ENCODE data around the gene JMY.

Gene JMY

GRCh38 chr5:79258801-79259200 is 22.9 kb downstream of the JMY start:
- Histone ChIP-seq H3K4me3 (ENCODE audit: low read depth, low read length) (no peak overlapping the region), H3K79me2 (ENCODE audit: control insufficient read depth, insufficient read depth, low read length, unreplicated experiment) (peaks cover 3% of the 10 kb centered on the region), H3K27ac (ENCODE audit: low read depth, low read length) (no peak overlapping the region), H3K36me3 (ENCODE audit: insufficient read depth, low read length) (no peaks in the 10 kb centered on the region), H3K4me1 (ENCODE audit: control insufficient read depth, insufficient read depth, low read length, unreplicated experiment) (no peaks in the 10 kb centered on the region), H2AFZ (ENCODE audit: low read length, unreplicated experiment) (no peak overlapping the region), H3K27me3 (ENCODE audit: insufficient read depth, low read length) (no peaks in the 10 kb centered on the region)

GRCh38 chr5:79259383-79259782 is 23.5 kb downstream of the JMY start:
- H2AFZ ChIP-seq (ENCODE audit: low read length, unreplicated experiment), result no peak overlapping the region
- H3K79me2 ChIP-seq (ENCODE audit: control insufficient read depth, insufficient read depth, low read length, unreplicated experiment), result peaks cover 3% of the 10 kb centered on the region

GRCh38 chr5:79259810-79260209 is 23.9 kb downstream of the JMY start:
- Histone ChIP-seq H3K4me3 (ENCODE audit: low read depth, low read length) (no peak overlapping the region), H3K79me2 (ENCODE audit: control insufficient read depth, insufficient read depth, low read length, unreplicated experiment) (peaks cover 3% of the 10 kb centered on the region), H3K27me3 (ENCODE audit: insufficient read depth, low read length) (no peaks in the 10 kb centered on the region), H3K4me1 (ENCODE audit: control insufficient read depth, insufficient read depth, low read length, unreplicated experiment) (no peaks in the 10 kb centered on the region), H2AFZ (ENCODE audit: low read length, unreplicated experiment) (no peak overlapping the region), H3K36me3 (ENCODE audit: insufficient read depth, low read length) (no peaks in the 10 kb centered on the region), H3K27ac (ENCODE audit: low read depth, low read length) (no peak overlapping the region)

More at GRCh38 chr5:79259383-79259782, 23.5 kb downstream of the JMY start:
- Histone ChIP-seq H3K36me3 (ENCODE audit: insufficient read depth, low read length) (no peaks in the 10 kb centered on the region), H3K27ac (ENCODE audit: low read depth, low read length) (no peak overlapping the region), H3K4me3 (ENCODE audit: low read depth, low read length) (no peak overlapping the region), H3K27me3 (ENCODE audit: insufficient read depth, low read length) (no peaks in the 10 kb centered on the region), H3K4me1 (ENCODE audit: control insufficient read depth, insufficient read depth, low read length, unreplicated experiment) (no peaks in the 10 kb centered on the region)

GRCh38 chr5:79261897-79262296 is 26.0 kb downstream of the JMY start:
- H3K27me3 ChIP-seq (ENCODE audit: insufficient read depth, low read length), result no peaks in the 10 kb centered on the region
- H3K4me1 ChIP-seq (ENCODE audit: control insufficient read depth, insufficient read depth, low read length, unreplicated experiment), result no peaks in the 10 kb centered on the region
- H2AFZ ChIP-seq (ENCODE audit: low read length, unreplicated experiment), result no peak overlapping the region
- no peaks in the 10 kb centered on the region for H3K79me2 ChIP-seq (ENCODE audit: control insufficient read depth, insufficient read depth, low read length, unreplicated experiment)
- no peak overlapping the region for H3K4me3 ChIP-seq (ENCODE audit: low read depth, low read length)
- no peaks in the 10 kb centered on the region for H3K36me3 ChIP-seq (ENCODE audit: insufficient read depth, low read length)
- no peak overlapping the region for H3K27ac ChIP-seq (ENCODE audit: low read depth, low read length)

GRCh38 chr5:79263290-79263689 is 27.4 kb downstream of the JMY start:
- no peak overlapping the region for H3K4me3 ChIP-seq (ENCODE audit: low read depth, low read length)
- no peaks in the 10 kb centered on the region for H3K36me3 ChIP-seq (ENCODE audit: insufficient read depth, low read length)
- no peak overlapping the region for H3K27ac ChIP-seq (ENCODE audit: low read depth, low read length)
- H3K79me2 ChIP-seq (ENCODE audit: control insufficient read depth, insufficient read depth, low read length, unreplicated experiment), result no peaks in the 10 kb centered on the region
- no peaks in the 10 kb centered on the region for H3K27me3 ChIP-seq (ENCODE audit: insufficient read depth, low read length)
- no peaks in the 10 kb centered on the region for H3K4me1 ChIP-seq (ENCODE audit: control insufficient read depth, insufficient read depth, low read length, unreplicated experiment)
- H2AFZ ChIP-seq (ENCODE audit: low read length, unreplicated experiment), result no peak overlapping the region

- Histone ChIP-seq H3K27ac (ENCODE audit: low read depth, low read length) (no peak overlapping the region), H3K4me1 (ENCODE audit: control insufficient read depth, insufficient read depth, low read length, unreplicated experiment) (no peaks in the 10 kb centered on the region), H3K27me3 (ENCODE audit: insufficient read depth, low read length) (no peaks in the 10 kb centered on the region), H2AFZ (ENCODE audit: low read length, unreplicated experiment) (no peak overlapping the region), H3K36me3 (ENCODE audit: insufficient read depth, low read length) (no peaks in the 10 kb centered on the region; the same call in 1 of the 2 replicates), H3K79me2 (ENCODE audit: control insufficient read depth, insufficient read depth, low read length, unreplicated experiment) (no peaks in the 10 kb centered on the region), H3K4me3 (ENCODE audit: low read depth, low read length) (no peak overlapping the region)
Measured at GRCh38 chr5:79267180-79267579, 31.2 kb downstream of the JMY start.

GRCh38 chr5:79269733-79270166 is 33.8 kb downstream of the JMY start:
- H3K36me3 ChIP-seq (ENCODE audit: insufficient read depth, low read length), result no peaks in the 10 kb centered on the region; the same call in 1 of the 2 replicates
- no peak overlapping the region for H2AFZ ChIP-seq (ENCODE audit: low read length, unreplicated experiment)
- H3K27me3 ChIP-seq (ENCODE audit: insufficient read depth, low read length), result no peaks in the 10 kb centered on the region
- H3K79me2 ChIP-seq (ENCODE audit: control insufficient read depth, insufficient read depth, low read length, unreplicated experiment), result no peaks in the 10 kb centered on the region
- no peak overlapping the region for H3K27ac ChIP-seq (ENCODE audit: low read depth, low read length)
- H3K4me3 ChIP-seq (ENCODE audit: low read depth, low read length), result no peak overlapping the region
- H3K4me1 ChIP-seq (ENCODE audit: control insufficient read depth, insufficient read depth, low read length, unreplicated experiment), result no peaks in the 10 kb centered on the region

- no peak overlapping the region for H2AFZ ChIP-seq (ENCODE audit: low read length, unreplicated experiment)
- H3K4me3 ChIP-seq (ENCODE audit: low read depth, low read length), result no peak overlapping the region
- H3K36me3 ChIP-seq (ENCODE audit: insufficient read depth, low read length), result no peaks in the 10 kb centered on the region; the same call in 1 of the 2 replicates
- H3K4me1 ChIP-seq (ENCODE audit: control insufficient read depth, insufficient read depth, low read length, unreplicated experiment), result peaks cover 7% of the 10 kb centered on the region
- H3K27ac ChIP-seq (ENCODE audit: low read depth, low read length), result no peak overlapping the region
- H3K79me2 ChIP-seq (ENCODE audit: control insufficient read depth, insufficient read depth, low read length, unreplicated experiment), result no peaks in the 10 kb centered on the region
- H3K27me3 ChIP-seq (ENCODE audit: insufficient read depth, low read length), result no peaks in the 10 kb centered on the region
Measured at GRCh38 chr5:79273341-79273740, 37.4 kb downstream of the JMY start.

GRCh38 chr5:79284846-79285245 is 48.9 kb downstream of the JMY start:
- H3K79me2 ChIP-seq (ENCODE audit: control insufficient read depth, insufficient read depth, low read length, unreplicated experiment), result no peaks in the 10 kb centered on the region
- no peak overlapping the region for H3K4me3 ChIP-seq (ENCODE audit: low read depth, low read length)
- no peaks in the 10 kb centered on the region for H3K4me1 ChIP-seq (ENCODE audit: control insufficient read depth, insufficient read depth, low read length, unreplicated experiment)
- no peak overlapping the region for H2AFZ ChIP-seq (ENCODE audit: low read length, unreplicated experiment)
- no peaks in the 10 kb centered on the region for H3K36me3 ChIP-seq (ENCODE audit: insufficient read depth, low read length)
- H3K27me3 ChIP-seq (ENCODE audit: insufficient read depth, low read length), result no peaks in the 10 kb centered on the region
- no peak overlapping the region for H3K27ac ChIP-seq (ENCODE audit: low read depth, low read length)

- no peak overlapping the region for H2AFZ ChIP-seq (ENCODE audit: low read length, unreplicated experiment)
- H3K4me1 ChIP-seq (ENCODE audit: control insufficient read depth, insufficient read depth, low read length, unreplicated experiment), result no peaks in the 10 kb centered on the region
- no peak overlapping the region for H3K27ac ChIP-seq (ENCODE audit: low read depth, low read length)
Measured at GRCh38 chr5:79285285-79285684, 49.4 kb downstream of the JMY start.

GRCh38 chr5:79285833-79286232 is 49.9 kb downstream of the JMY start:
- Histone ChIP-seq H2AFZ (ENCODE audit: low read length, unreplicated experiment) (no peak overlapping the region), H3K4me3 (ENCODE audit: low read depth, low read length) (no peak overlapping the region), H3K36me3 (ENCODE audit: insufficient read depth, low read length) (no peaks in the 10 kb centered on the region), H3K27ac (ENCODE audit: low read depth, low read length) (no peak overlapping the region), H3K27me3 (ENCODE audit: insufficient read depth, low read length) (no peaks in the 10 kb centered on the region), H3K79me2 (ENCODE audit: control insufficient read depth, insufficient read depth, low read length, unreplicated experiment) (no peaks in the 10 kb centered on the region), H3K4me1 (ENCODE audit: control insufficient read depth, insufficient read depth, low read length, unreplicated experiment) (no peaks in the 10 kb centered on the region)

More at GRCh38 chr5:79285285-79285684, 49.4 kb downstream of the JMY start:
- no peak overlapping the region for H3K4me3 ChIP-seq (ENCODE audit: low read depth, low read length)
- no peaks in the 10 kb centered on the region for H3K27me3 ChIP-seq (ENCODE audit: insufficient read depth, low read length)
- H3K79me2 ChIP-seq (ENCODE audit: control insufficient read depth, insufficient read depth, low read length, unreplicated experiment), result no peaks in the 10 kb centered on the region
- H3K36me3 ChIP-seq (ENCODE audit: insufficient read depth, low read length), result no peaks in the 10 kb centered on the region
